ENCODE results near the gene FOSL1. TPM values are rescaled to one million over a fixed set of nuclear protein-coding genes. Genes with fewer than 3 reads are reported as not detected.

FOSL1 gene
- total RNA-seq, 4 donors from 2014 or later = 2.8 to 223 (median 57.0) TPM

DNA sequence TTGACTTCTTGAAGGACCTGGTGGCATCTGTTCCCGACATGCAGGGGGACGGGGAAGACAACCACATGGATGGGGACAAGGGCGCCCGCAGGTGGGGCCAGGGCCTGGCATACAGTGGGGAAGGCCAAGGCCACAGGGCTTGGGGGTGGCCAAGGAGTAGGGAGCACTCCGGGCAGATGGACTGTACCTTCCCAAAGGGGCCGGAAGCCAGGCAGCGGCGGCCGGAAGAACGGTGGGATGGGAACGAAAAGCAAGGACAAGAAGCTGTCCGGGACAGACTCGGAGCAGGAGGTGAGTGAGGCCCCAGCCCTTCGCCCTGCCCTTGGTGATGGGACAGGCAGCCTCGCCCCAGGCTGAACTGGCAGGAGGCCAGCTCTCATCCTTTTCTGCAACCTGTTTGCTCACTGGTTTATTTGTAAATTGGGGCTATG lies 20.2 kb upstream of the FOSL1 start:
- no peak for ATAC-seq (ENCODE audit: low FRiP score)
- DNase-seq (ENCODE audit: low spot score) = no peak
- TF ChIP-seq, protein P1, sequence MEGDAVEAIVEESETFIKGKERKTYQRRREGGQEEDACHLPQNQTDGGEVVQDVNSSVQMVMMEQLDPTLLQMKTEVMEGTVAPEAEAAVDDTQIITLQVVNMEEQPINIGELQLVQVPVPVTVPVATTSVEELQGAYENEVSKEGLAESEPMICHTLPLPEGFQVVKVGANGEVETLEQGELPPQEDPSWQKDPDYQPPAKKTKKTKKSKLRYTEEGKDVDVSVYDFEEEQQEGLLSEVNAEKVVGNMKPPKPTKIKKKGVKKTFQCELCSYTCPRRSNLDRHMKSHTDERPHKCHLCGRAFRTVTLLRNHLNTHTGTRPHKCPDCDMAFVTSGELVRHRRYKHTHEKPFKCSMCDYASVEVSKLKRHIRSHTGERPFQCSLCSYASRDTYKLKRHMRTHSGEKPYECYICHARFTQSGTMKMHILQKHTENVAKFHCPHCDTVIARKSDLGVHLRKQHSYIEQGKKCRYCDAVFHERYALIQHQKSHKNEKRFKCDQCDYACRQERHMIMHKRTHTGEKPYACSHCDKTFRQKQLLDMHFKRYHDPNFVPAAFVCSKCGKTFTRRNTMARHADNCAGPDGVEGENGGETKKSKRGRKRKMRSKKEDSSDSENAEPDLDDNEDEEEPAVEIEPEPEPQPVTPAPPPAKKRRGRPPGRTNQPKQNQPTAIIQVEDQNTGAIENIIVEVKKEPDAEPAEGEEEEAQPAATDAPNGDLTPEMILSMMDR (IDR thresholded peaks at IDR 0.05) = no peak

DNA sequence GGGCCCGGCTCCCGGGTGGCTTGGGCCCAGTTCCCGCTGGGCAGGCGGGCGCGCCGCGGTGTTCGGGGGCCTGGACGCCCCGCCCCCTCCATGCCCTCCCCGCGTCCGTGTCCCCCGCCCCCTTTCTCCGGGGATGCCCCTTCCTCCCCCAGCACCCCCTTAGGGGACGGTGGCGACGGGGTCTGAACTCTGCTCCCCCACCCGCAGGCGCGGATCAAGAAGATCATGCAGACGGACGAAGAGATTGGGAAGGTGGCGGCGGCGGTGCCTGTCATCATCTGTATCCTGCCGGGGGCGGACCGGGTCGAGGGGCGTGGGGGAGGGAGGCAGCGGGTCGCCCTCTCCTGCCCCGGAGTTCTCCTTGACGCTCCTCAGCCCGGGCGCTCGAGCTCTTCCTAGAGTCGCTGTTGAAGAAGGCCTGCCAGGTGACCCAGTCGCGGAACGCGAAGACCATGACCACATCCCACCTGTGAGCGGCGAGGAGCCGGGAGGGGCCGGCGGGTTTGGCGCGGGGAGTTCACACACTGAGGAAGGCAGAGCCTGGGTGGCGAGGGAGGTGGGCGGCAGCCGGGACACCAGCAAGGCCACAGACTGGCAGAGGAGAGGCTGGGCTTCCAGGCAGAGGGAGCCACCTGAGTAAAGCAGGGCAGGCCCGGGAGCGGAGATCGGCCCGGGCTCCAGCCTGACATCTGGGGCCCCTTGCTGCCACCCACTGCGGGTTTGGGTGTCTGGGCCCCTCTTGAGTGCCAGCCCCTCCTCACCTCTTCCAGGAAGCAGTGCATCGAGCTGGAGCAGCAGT lies 19.6 kb upstream of the FOSL1 start:
- DNase-seq (ENCODE audit: low spot score) (no peak), ATAC-seq (ENCODE audit: low FRiP score) (peak; percentile 11)
- TF ChIP-seq, protein P1 (IDR thresholded peaks at IDR 0.05) = no peak

DNA sequence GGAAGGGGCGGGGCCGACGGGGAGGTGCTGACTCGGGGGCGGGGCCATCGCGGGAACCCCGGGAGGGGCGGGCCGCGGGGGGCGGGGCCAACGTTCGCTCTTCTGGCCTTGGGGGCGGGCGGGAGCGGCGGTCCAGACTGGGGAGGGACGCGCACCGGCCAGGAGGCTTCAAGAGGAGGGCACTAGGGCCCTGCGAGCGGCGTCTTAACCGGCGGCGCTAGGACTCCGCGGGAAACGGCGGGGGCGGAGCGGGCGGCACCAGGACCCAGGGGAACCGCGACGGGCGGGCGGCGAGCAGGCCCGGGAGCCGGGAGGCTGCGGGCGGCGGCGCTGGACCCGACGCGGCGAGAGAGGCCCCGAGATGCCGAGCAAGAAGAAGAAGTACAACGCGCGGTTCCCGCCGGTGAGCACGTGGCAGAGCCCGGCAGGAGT lies 19.0 kb upstream of the FOSL1 start, which contains the start of gene DRAP1:
Gene DRAP1 (plus strand): TSS at position 286 of the 432 bp plus-strand sequence. CDS start 76 bp downstream, at position 362.
- peak; percentile 89 for DNase-seq (ENCODE audit: low spot score)
- ATAC-seq (ENCODE audit: low FRiP score) = peak; percentile 90
- TF ChIP-seq, protein P1 (IDR thresholded peaks at IDR 0.05) = no peak

DNA sequence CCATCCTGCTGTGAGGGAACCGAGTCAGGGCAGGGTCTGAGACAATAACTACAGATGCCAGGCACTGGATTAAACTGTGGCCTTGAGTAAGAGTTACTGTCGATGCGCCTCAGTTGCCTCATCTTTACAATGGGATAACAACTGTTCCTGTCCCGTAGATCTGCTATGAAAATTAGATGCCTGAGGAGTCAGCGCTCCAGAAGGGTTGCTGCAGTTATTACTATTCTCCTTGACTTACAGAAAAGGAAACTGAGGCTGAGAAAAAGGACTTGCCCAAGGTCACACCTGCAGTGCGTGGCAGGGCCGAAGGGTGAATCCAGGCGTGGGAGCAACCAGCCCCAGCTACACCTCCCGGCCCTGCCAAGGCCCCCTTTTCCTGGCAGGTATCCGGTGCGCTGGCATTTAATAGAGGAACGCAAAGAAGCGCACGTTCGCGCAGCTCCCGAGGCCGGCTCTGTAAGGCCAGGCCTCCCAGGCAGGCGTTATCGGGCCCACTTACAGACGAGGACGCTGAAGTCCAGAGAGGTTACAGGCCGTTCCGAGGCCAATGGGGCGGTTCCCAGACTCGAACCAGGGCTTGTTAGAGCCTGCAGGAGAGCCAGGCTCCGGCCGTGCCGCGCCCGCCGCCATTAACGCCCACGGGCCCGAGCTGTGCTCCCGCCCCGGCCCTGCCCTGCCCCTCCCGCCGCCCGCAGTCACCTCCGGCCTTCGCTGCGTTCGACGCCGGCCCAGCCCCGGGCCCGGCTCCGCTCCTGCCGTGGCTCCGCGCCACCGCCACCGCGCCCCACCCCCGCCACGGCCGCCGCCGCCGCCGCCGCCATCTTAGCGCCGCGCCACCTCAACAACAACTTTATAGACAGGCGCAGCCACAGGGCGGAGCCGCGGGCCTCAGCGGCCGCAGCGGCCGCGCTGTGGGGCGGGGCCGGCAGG lies 18.3 kb upstream of the FOSL1 start, which contains the start of gene C11orf68:
Gene C11orf68 (minus strand): TSS at position 852 of the 930 bp plus-strand sequence. CDS start 31 bp downstream, at position 821.
- TF ChIP-seq, protein P1 (IDR thresholded peaks at IDR 0.05) = no peak
- DNase-seq (ENCODE audit: low spot score) (no peak), ATAC-seq (ENCODE audit: low FRiP score) (no peak)

DNA sequence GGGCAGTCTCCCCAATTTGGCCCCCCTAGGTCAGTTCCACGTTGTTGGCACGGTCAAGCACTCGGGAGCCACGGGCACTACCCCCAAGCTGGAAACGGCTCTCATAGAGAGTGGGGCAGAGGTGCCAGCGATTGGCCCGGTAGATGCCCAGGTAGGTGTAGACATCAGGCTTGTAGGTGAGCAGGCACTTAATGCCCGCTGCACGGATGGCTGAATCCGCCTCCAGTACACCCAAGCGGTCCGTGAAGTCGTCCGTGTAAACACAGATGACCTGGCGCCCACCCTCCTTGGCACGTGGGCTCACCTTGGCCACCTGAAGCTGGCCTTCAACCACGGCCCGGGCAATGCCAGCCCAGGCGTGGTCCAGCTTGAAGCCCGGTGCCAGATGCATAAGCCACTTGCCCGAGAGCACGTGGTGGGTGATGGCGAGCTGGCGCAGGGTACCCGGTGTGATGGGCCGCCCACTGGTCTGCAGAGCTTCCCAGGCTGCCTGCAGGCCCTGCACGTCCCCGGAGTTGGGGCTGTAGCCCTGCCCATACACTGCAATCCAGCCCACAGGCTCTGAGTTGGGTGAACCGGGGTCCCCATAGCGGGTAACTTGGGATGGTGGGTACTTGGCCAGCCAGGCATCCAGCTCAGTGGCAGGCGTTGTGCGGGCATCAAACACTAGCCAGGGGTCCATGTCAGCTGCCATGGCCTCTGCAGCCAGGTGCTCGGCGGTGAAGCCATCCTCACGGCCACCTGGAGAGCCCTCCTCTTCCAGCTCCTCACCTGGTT lies 17.4 kb upstream of the FOSL1 start:
- no peak for ATAC-seq (ENCODE audit: low FRiP score)
- TF ChIP-seq, protein P1 (IDR thresholded peaks at IDR 0.05) = no peak
- no peak for DNase-seq (ENCODE audit: low spot score)

DNA sequence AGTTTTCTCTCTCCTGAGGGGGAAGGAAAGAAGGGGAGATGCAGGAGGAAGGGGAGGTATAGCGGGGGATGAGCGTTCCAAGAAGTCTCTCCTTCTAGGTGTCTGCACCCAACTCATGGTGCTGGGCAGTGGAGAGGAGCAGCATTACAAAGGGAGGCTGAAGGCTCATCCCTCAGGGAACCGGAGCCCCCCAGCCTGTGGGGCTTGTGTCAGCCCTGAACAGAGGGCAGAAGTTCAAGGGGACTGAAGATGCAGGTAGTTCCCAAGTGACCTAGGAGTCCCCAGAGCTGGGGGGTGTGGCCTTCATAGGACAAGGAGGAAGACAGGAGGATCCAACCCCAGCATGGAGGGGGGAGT lies 16.9 kb upstream of the FOSL1 start:
- ATAC-seq (ENCODE audit: low FRiP score) = no peak
- DNase-seq (ENCODE audit: low spot score) = no peak
- TF ChIP-seq, protein P1 (IDR thresholded peaks at IDR 0.05) = no peak
